NCI-H146 (cell line): ENCODE measurements around the gene CTU2.

Experiments
- DNase-seq: peaks from one replicate; lab custom pipeline; 2025; lab: John Stamatoyannopoulos, UW

CTU2 gene

GRCh38 chr16:88761143-88761534 is 54.8 kb downstream of the CTU2 start:
- no peak for DNase-seq

GRCh38 chr16:88761830-88762229 is 55.5 kb downstream of the CTU2 start:
- DNase-seq: no peak

GRCh38 chr16:88762258-88762870 is 56.1 kb downstream of the CTU2 start:
- no peak for DNase-seq

- no peak for DNase-seq
Measured at GRCh38 chr16:88762941-88763340, 56.6 kb downstream of the CTU2 start.

GRCh38 chr16:88763502-88764053 is 57.3 kb downstream of the CTU2 start:
- DNase-seq: no peak

- DNase-seq: no peak
Measured at GRCh38 chr16:88764080-88764479, 57.8 kb downstream of the CTU2 start.

GRCh38 chr16:88764913-88765349 is 58.6 kb downstream of the CTU2 start:
- no peak for DNase-seq
